Measurements from ENCODE around the gene MUC4.

Gene MUC4

Small RNA genes lying within 50 kb of the gene (microRNA-seq; reads per million reads assigned to microRNA genes)
- gene MIR570 = 74.8 reads per million, percentile 66 among the genes with 10 or more reads in this experiment
